Esophagus (tissue), 2 donors: Measurements from ENCODE around the gene TLR10. TPM values are rescaled to one million over a fixed set of nuclear protein-coding genes. Genes with fewer than 3 reads are reported as not detected.
"Not testable (repeated sequence)": the region's sequence is repeated elsewhere in the genome, so short reads cannot be mapped to it uniquely, and the experiment has no call there.

Experiments used
- H3K27ac ChIP-seq, 2 donors: one replicate each; pipeline ENCODE4 v1.5.1; 2013; ENCODE audit warnings: low read depth in 2 of 2, mild to moderate bottlenecking in 2 of 2, inconsistent platforms in 1 of 2, low read length in 1 of 2, moderate library complexity in 1 of 2
- H3K27me3 ChIP-seq, 2 donors: one replicate each; pipeline ENCODE4 v1.6.1; 2013; ENCODE audit warnings: low read length in 2 of 2, control low read depth in 1 of 2, mild to moderate bottlenecking in 1 of 2; ENCODE audit not compliant: insufficient read depth in 2 of 2, control insufficient read depth in 1 of 2
- H3K36me3 ChIP-seq, 2 donors: one replicate each; pipeline ENCODE4 v1.6.1; 2013; ENCODE audit warnings: low read length in 1 of 2; ENCODE audit not compliant: control insufficient read depth in 2 of 2, insufficient read depth in 2 of 2
- H3K4me1 ChIP-seq, 2 donors: one replicate each; pipeline ENCODE4 v1.6.1; 2013; ENCODE audit warnings: low read length in 1 of 2; ENCODE audit not compliant: control insufficient read depth in 2 of 2, insufficient read depth in 2 of 2
- H3K4me3 ChIP-seq, 2 donors: one replicate each; pipeline ENCODE4 v1.5.1; 2013; ENCODE audit warnings: low read length in 2 of 2, mild to moderate bottlenecking in 2 of 2, low read depth in 1 of 2, moderate library complexity in 1 of 2
- H3K9me3 ChIP-seq, 2 donors: one replicate each; pipeline ENCODE4 v1.6.1; 2013; ENCODE audit warnings: mild to moderate bottlenecking in 2 of 2, low read depth in 1 of 2, low read length in 1 of 2, moderate library complexity in 1 of 2; ENCODE audit not compliant: control insufficient read depth in 2 of 2, insufficient read depth in 1 of 2
- WGBS, 2 donors: extraction: QIAGEN DNeasy Blood & Tissue Kit; methylation state at CpG; one replicate each; pipeline ENCODE4 v1.1.7; 2013; 5-methylcytosine and 5-hydroxymethylcytosine counted together
- polyA plus RNA-seq, 2 donors: library from polyadenylated mRNA; stranded (reverse); fragments of 200-250 nt; gene quantifications; one replicate each; pipeline ENCODE4 v1.2.3, GENCODE V29; 2013
- donor health status: healthy with polysubstance abuse.
- donor health status: Bipolar disorder and iron deficiency.

The TLR10 gene
- polyA plus RNA-seq, 2 donors = 0.12 to 0.16 TPM

GRCh38 chr4:38785041-38785790 lies 2.4 kb upstream of the TLR10 start:
- no peaks in the 10 kb centered on the region for H3K36me3 ChIP-seq
- H3K4me3 ChIP-seq = no peak overlapping the region
- no peak overlapping the region for H3K27ac ChIP-seq
- no peaks in the 10 kb centered on the region for H3K9me3 ChIP-seq
- no peaks in the 10 kb centered on the region for H3K4me1 ChIP-seq
- 38 to 52% methylated on average over 6 of the region's 6 CpGs for WGBS, 2 donors
- no peaks in the 10 kb centered on the region for H3K27me3 ChIP-seq

GRCh38 chr4:38784141-38784540 lies 1.4 kb upstream of the TLR10 start:
- H3K27me3 ChIP-seq = no peaks in the 10 kb centered on the region
- no peak overlapping the region for H3K4me3 ChIP-seq
- no peak overlapping the region for H3K27ac ChIP-seq
- no peaks in the 10 kb centered on the region for H3K9me3 ChIP-seq
- WGBS, 2 donors = 97 to 98% methylated on average over 4 of the region's 4 CpGs
- H3K4me1 ChIP-seq = no peaks in the 10 kb centered on the region
- no peaks in the 10 kb centered on the region for H3K36me3 ChIP-seq

GRCh38 chr4:38783109-38783460 lies 295 bp upstream of the TLR10 start:
- no peak overlapping the region for H3K27ac ChIP-seq
- no peaks in the 10 kb centered on the region for H3K4me1 ChIP-seq
- H3K27me3 ChIP-seq = no peaks in the 10 kb centered on the region
- no peaks in the 10 kb centered on the region for H3K36me3 ChIP-seq
- no peaks in the 10 kb centered on the region for H3K9me3 ChIP-seq
- no peak overlapping the region for H3K4me3 ChIP-seq
- WGBS, 2 donors = 80 to 84% methylated on average over 8 of the region's 8 CpGs

GRCh38 chr4:38781854-38782261 lies 932 bp downstream of the TLR10 start:
- Histone ChIP-seq H3K36me3 (no peaks in the 10 kb centered on the region), H3K9me3 (no peaks in the 10 kb centered on the region), H3K27me3 (no peaks in the 10 kb centered on the region), H3K4me1 (no peaks in the 10 kb centered on the region), H3K4me3 (no peak overlapping the region), H3K27ac (no peak overlapping the region)
- 95 to 97% methylated on average over 4 of the region's 4 CpGs for WGBS, 2 donors

GRCh38 chr4:38780833-38781484 lies 1.8 kb downstream of the TLR10 start:
- Histone ChIP-seq H3K4me3 (no peak overlapping the region), H3K36me3 (no peaks in the 10 kb centered on the region), H3K4me1 (no peaks in the 10 kb centered on the region), H3K27ac (no peak overlapping the region), H3K9me3 (no peaks in the 10 kb centered on the region), H3K27me3 (no peaks in the 10 kb centered on the region)
- 94 to 97% methylated on average over 4 of the region's 4 CpGs for WGBS, 2 donors

GRCh38 chr4:38779790-38780189 lies 3.0 kb downstream of the TLR10 start:
- 85 to 86% methylated on average over 5 of the region's 5 CpGs for WGBS, 2 donors
- H3K4me3 ChIP-seq = no peak overlapping the region
- no peaks in the 10 kb centered on the region for H3K27me3 ChIP-seq
- H3K4me1 ChIP-seq = no peaks in the 10 kb centered on the region
- H3K9me3 ChIP-seq = no peaks in the 10 kb centered on the region
- H3K36me3 ChIP-seq = no peaks in the 10 kb centered on the region
- no peak overlapping the region for H3K27ac ChIP-seq

GRCh38 chr4:38777925-38778324 lies 4.9 kb downstream of the TLR10 start:
- not testable (repeated sequence) for H3K27me3 ChIP-seq, H3K36me3 ChIP-seq, H3K9me3 ChIP-seq, H3K4me1 ChIP-seq, H3K4me3 ChIP-seq, H3K27ac ChIP-seq
- WGBS, 2 donors = 68 to 77% methylated on average over 2 of the region's 2 CpGs

GRCh38 chr4:38775326-38775725 lies 7.5 kb downstream of the TLR10 start:
- Histone ChIP-seq H3K36me3 (no peaks in the 10 kb centered on the region), H3K9me3 (no peaks in the 10 kb centered on the region), H3K4me3 (no peak overlapping the region), H3K27me3 (no peaks in the 10 kb centered on the region), H3K4me1 (no peaks in the 10 kb centered on the region), H3K27ac (no peak overlapping the region)
- 83 to 91% methylated on average over 2 of the region's 2 CpGs for WGBS, 2 donors

GRCh38 chr4:38774181-38774955 lies 8.4 kb downstream of the TLR10 start:
- Histone ChIP-seq H3K36me3 (no peaks in the 10 kb centered on the region), H3K27ac (no peak overlapping the region), H3K4me1 (peaks cover 0 to 2% of the 10 kb centered on the region in 2 donors), H3K27me3 (no peaks in the 10 kb centered on the region), H3K9me3 (no peaks in the 10 kb centered on the region), H3K4me3 (no peak overlapping the region)
- WGBS, 2 donors = 86 to 88% methylated on average over 8 of the region's 8 CpGs
